Coronary artery (tissue), 2 donors: ENCODE measurements around the gene CUX1.
A peak's percentile ranks its signal among the peaks of the same experiment; 100 is the strongest.

Experiments
- DNase-seq: peaks from one replicate; pipeline ENCODE4 v3.0.0-alpha.2; 2017; ENCODE audit warnings: low spot score
- H3K27ac ChIP-seq, 2 donors: fragments of 200-600 bp; sonication (generic); one replicate each; pipeline ENCODE4 v1.5.1; 2016 to 2019
- H3K4me3 ChIP-seq: fragments of 200-600 bp; sonication (generic); 2 replicates; pipeline ENCODE4 v1.5.1; 2016; ENCODE audit warnings: mild to moderate bottlenecking, moderate library complexity
- CTCF ChIP-seq: fragments of 200-600 bp; sonication (generic); IDR thresholded peaks from one replicate; pipeline ENCODE4 v1.5.1; 2019; ENCODE audit warnings: antibody characterized with exemption

The CUX1 gene

GRCh38 chr7:102154425-102154824 is 337.0 kb downstream of the CUX1 start:
- no peak for TF ChIP-seq CTCF
- no peak for DNase-seq
- H3K27ac ChIP-seq: no peak overlapping the region
- no peak overlapping the region for H3K4me3 ChIP-seq

- no peak overlapping the region for H3K4me3 ChIP-seq
- no peak for DNase-seq
- no peak for TF ChIP-seq CTCF
- H3K27ac ChIP-seq: no peak overlapping the region
Observed at GRCh38 chr7:102155821-102156441, 338.5 kb downstream of the CUX1 start.

- DNase-seq: no peak
- no peak for TF ChIP-seq CTCF
- Histone ChIP-seq H3K4me3 (no peak overlapping the region), H3K27ac (no peak overlapping the region)
Observed at GRCh38 chr7:102156867-102157266, 339.4 kb downstream of the CUX1 start.

- DNase-seq: no peak
- no peak overlapping the region for H3K4me3 ChIP-seq
- no peak for TF ChIP-seq CTCF
- no peak overlapping the region for H3K27ac ChIP-seq
Observed at GRCh38 chr7:102165136-102165535, 347.7 kb downstream of the CUX1 start.

- no peak for TF ChIP-seq CTCF
- no peak for DNase-seq
- H3K27ac ChIP-seq: no peak overlapping the region
- no peak overlapping the region for H3K4me3 ChIP-seq
Observed at GRCh38 chr7:102167254-102167653, 349.8 kb downstream of the CUX1 start.

- peak overlapping the region; percentile 19 for H3K4me3 ChIP-seq
- peak overlapping the region in 1 of 2 donors; percentile 52 for H3K27ac ChIP-seq
- no peak for TF ChIP-seq CTCF
- DNase-seq: no peak
Observed at GRCh38 chr7:102169651-102170392, 352.4 kb downstream of the CUX1 start.
